Esophagus (tissue), 2 donors: ENCODE results near the gene NR4A3. TPM values are rescaled to one million over a fixed set of nuclear protein-coding genes. Genes with fewer than 3 reads are reported as not detected.
"Not testable (repeated sequence)": the region's sequence is repeated elsewhere in the genome, so short reads cannot be mapped to it uniquely, and the experiment has no call there.

Experiments used
- H3K27ac ChIP-seq, 2 donors: one replicate each; pipeline ENCODE4 v1.5.1; 2013; ENCODE audit warnings: low read depth in 2 of 2, mild to moderate bottlenecking in 2 of 2, inconsistent platforms in 1 of 2, low read length in 1 of 2, moderate library complexity in 1 of 2
- H3K27me3 ChIP-seq, 2 donors: one replicate each; pipeline ENCODE4 v1.6.1; 2013; ENCODE audit warnings: low read length in 2 of 2, control low read depth in 1 of 2, mild to moderate bottlenecking in 1 of 2; ENCODE audit not compliant: insufficient read depth in 2 of 2, control insufficient read depth in 1 of 2
- H3K36me3 ChIP-seq, 2 donors: one replicate each; pipeline ENCODE4 v1.6.1; 2013; ENCODE audit warnings: low read length in 1 of 2; ENCODE audit not compliant: control insufficient read depth in 2 of 2, insufficient read depth in 2 of 2
- H3K4me1 ChIP-seq, 2 donors: one replicate each; pipeline ENCODE4 v1.6.1; 2013; ENCODE audit warnings: low read length in 1 of 2; ENCODE audit not compliant: control insufficient read depth in 2 of 2, insufficient read depth in 2 of 2
- H3K4me3 ChIP-seq, 2 donors: one replicate each; pipeline ENCODE4 v1.5.1; 2013; ENCODE audit warnings: low read length in 2 of 2, mild to moderate bottlenecking in 2 of 2, low read depth in 1 of 2, moderate library complexity in 1 of 2
- H3K9me3 ChIP-seq, 2 donors: one replicate each; pipeline ENCODE4 v1.6.1; 2013; ENCODE audit warnings: mild to moderate bottlenecking in 2 of 2, low read depth in 1 of 2, low read length in 1 of 2, moderate library complexity in 1 of 2; ENCODE audit not compliant: control insufficient read depth in 2 of 2, insufficient read depth in 1 of 2
- WGBS, 2 donors: extraction: QIAGEN DNeasy Blood & Tissue Kit; methylation state at CpG; one replicate each; pipeline ENCODE4 v1.1.7; 2013; 5-methylcytosine and 5-hydroxymethylcytosine counted together
- polyA plus RNA-seq, 2 donors: library from polyadenylated mRNA; stranded (reverse); fragments of 200-250 nt; gene quantifications; one replicate each; pipeline ENCODE4 v1.2.3, GENCODE V29; 2013
- donor health status: healthy with polysubstance abuse.
- donor health status: Bipolar disorder and iron deficiency.

Gene NR4A3
- polyA plus RNA-seq = under 1 TPM; 0.29 to 0.33 TPM

DNA sequence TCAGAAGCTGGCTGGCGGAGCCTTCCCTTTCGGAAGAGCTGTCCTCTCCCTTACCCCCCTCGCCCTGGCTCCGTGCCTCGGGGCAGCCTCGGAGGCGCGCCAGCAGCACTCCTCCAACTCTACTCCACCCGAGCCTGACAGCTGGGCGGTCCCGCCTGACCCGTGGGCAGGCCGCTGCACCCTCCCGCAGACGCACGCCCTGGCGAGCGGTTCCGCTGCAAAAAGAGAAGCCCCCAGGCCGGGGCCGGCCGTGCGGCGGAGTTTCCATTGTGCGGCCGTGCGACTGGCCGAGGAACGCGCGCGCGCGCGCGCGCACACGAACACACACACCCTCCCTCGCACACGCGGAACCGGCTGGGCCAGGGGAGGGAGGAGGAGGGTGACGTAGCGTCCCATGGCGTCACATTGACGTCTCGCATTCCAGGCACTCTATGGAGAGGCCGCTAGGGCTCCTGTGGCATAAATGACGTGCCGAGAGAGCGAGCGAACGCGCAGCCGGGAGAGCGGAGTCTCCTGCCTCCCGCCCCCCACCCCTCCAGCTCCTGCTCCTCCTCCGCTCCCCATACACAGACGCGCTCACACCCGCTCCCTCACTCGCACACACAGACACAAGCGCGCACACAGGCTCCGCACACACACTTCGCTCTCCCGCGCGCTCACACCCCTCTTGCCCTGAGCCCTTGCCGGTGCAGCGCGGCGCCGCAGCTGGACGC is at the start of gene NR4A3:
NR4A3 (plus strand) TSS at position 490 of the 713 bp plus-strand sequence. CDS start 6,158 bp downstream, outside the sequence.
- no peaks in the 10 kb centered on the region for H3K9me3 ChIP-seq
- WGBS, 2 donors = 0 to 1% methylated on average over 58 to 75 of the region's 75 CpGs
- H3K27me3 ChIP-seq = peaks cover 0 to 13% of the 10 kb centered on the region in 2 donors
- H3K36me3 ChIP-seq = no peaks in the 10 kb centered on the region
- H3K4me1 ChIP-seq = peaks cover 0 to 10% of the 10 kb centered on the region in 2 donors
- H3K27ac ChIP-seq = peak within 1 kb of the TSS; percentile 96 to 98
- H3K4me3 ChIP-seq = peak within 1 kb of the TSS; percentile 65 to 83

DNA sequence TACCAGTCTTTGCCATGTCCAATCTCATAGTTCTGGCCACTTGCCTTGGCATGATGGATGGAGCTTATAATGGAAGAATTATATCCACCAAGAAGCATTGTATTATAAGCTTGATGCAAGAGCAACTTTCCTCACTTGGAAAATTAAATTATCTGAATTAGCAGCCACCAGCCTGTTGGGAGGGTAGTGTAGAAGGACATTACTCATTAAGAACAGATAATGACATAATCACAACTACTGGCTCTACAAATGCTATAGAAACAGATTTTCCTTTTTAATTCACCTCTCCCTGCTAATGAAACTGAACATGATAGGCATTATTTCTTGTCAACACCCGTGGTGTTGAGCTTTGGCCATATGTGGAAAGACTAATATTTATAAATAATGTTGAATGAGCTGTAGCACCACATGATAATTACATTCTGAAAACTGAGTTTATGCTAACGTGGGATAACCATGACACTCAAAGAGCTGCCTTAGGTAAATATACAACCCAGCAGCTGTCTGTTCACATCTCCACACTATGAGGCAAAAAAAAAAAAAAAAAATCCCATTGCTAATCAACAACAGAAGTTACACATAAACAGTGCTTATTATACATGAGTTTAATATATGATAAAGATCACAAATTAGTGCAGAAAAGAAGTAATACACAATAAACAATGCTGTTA is 48.1 kb upstream of the NR4A3 start:
- 46 to 51% methylated on average over 2 of the region's 2 CpGs for WGBS, 2 donors
- Histone ChIP-seq H3K27me3 (no peaks in the 10 kb centered on the region), H3K4me1 (no peaks in the 10 kb centered on the region), H3K9me3 (no peaks in the 10 kb centered on the region), H3K27ac (no peak overlapping the region), H3K36me3 (no peaks in the 10 kb centered on the region), H3K4me3 (no peak overlapping the region)

DNA sequence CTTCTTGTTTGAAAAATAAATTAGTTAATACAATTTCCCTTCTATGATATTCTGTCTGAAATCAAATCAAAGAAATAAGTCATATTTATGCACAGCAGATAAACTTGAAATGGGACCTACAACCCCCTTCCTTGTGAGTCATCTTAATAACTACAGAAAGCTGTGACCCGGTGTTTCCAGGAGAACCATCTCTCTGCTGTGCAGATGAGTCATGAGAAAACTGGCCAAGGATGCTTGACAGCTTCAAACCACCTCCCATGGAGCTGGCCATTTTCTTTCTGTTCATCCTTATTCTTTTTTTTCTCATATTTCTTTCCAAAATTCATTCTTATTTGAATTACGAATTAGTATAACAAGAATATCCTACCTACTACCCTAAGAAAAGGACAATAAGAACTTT is 43.4 kb upstream of the NR4A3 start:
- Histone ChIP-seq H3K4me3 (no peak overlapping the region), H3K27ac (no peak overlapping the region), H3K27me3 (no peaks in the 10 kb centered on the region), H3K36me3 (no peaks in the 10 kb centered on the region), H3K4me1 (no peaks in the 10 kb centered on the region), H3K9me3 (no peaks in the 10 kb centered on the region)
- WGBS, 2 donors = 52 to 61% methylated on average over 2 of the region's 2 CpGs

DNA sequence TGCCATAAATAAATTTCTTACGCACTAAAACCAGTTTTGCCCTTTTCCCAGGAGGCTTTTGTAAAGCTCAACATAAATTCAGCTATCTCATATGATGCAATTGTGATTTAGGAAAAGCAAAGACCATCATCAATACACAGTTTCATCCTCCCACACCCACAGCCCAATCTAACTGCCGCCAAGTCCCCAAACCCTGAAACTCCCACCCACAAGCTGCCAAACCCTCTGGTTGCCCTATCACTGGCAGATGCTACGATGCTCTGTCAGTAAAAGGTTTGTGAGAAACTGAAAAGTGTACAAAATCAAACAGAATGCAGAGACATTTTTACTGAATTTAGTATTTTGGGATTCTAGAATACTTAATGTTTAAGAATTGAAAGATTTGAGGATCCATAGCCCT is 42.8 kb upstream of the NR4A3 start:
- Histone ChIP-seq H3K27ac (no peak overlapping the region), H3K36me3 (no peaks in the 10 kb centered on the region), H3K4me1 (no peaks in the 10 kb centered on the region), H3K9me3 (no peaks in the 10 kb centered on the region), H3K4me3 (no peak overlapping the region), H3K27me3 (no peaks in the 10 kb centered on the region)
- WGBS, 2 donors = 86 to 88% methylated on average over 3 of the region's 3 CpGs

DNA sequence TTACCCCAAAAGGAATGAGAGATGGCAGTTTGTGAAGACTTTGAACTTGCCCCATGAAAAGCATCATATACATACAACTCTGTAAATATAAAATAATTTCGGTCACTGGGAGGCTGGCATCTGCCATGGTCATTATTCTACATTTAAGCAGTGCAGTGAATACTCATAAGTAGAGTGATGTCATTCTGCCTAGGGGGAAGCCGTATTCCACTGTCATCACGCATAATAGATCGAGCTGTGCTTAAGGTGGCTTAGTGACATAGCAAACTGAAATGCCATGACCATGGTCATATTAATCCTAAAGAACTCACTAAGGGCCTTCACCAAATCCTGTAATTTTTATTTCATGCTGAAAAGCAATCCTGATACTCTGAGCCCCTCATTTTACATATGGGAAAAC is 42.4 kb upstream of the NR4A3 start:
- H3K4me3 ChIP-seq = no peak overlapping the region
- 76 to 78% methylated on average over 4 of the region's 4 CpGs for WGBS, 2 donors
- H3K27me3 ChIP-seq = no peaks in the 10 kb centered on the region
- H3K9me3 ChIP-seq = no peaks in the 10 kb centered on the region
- no peaks in the 10 kb centered on the region for H3K36me3 ChIP-seq
- H3K27ac ChIP-seq = no peak overlapping the region
- no peaks in the 10 kb centered on the region for H3K4me1 ChIP-seq

DNA sequence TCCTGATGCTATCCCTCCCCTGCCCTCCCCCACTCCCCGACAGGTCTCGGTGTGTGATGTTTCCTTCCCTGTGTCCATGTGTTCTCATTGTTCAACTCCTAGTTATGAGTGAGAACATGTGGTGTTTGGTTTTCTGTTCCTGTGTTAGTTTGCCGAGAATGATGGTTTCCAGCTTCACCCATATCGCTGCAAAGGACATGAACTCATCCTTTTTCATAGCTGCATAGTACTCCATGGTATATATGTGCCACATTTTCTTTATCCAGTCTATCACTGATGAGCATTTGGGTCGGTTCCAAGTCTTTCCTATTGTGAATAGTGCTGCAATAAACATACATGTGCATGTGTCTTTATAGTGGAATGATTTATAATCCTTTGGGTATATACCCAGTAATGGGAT is 39.3 kb upstream of the NR4A3 start:
- not testable (repeated sequence) for H3K36me3 ChIP-seq, H3K27ac ChIP-seq, H3K9me3 ChIP-seq, H3K4me1 ChIP-seq, H3K27me3 ChIP-seq, H3K4me3 ChIP-seq
- WGBS, 2 donors = 89 to 92% methylated on average over 5 of the region's 5 CpGs

DNA sequence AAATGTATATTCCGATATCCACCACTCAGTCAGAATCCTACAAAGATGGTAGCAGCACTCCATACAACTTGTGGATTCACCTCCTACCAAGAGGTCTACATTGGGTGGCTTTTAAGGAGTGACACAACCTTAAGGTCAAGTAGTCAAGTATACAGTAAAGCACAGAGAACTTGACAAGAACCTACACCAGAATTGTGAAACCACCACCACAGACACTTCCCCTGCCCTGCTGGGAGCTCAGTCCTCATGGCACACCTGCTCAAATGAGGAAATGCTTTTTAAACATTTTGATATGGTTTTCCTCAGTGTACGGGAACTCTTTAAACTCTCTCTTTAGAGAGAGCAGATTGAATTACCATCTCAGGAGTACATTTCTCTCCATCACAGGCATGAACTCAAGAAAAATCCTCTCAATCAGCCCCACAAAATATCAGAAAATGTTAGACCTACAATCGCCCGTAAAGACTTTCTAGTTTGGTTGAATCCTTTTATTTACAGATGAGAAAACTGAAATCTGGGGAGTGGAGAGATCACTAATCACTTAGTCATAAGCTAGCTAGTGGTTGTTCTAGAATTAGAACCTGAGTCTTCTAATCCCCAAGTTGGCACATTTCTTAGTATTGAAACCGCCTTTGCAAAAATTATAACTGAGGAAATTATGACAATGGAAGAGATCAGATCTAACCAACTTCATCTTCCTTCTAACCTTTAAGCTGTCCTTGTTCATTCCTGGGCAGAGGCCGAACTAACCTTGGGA is 38.5 kb upstream of the NR4A3 start:
- Histone ChIP-seq H3K36me3 (no peaks in the 10 kb centered on the region), H3K4me1 (no peaks in the 10 kb centered on the region), H3K27me3 (no peaks in the 10 kb centered on the region), H3K9me3 (no peaks in the 10 kb centered on the region), H3K27ac (no peak overlapping the region), H3K4me3 (no peak overlapping the region)
- 81 to 88% methylated on average over 6 of the region's 6 CpGs for WGBS, 2 donors

DNA sequence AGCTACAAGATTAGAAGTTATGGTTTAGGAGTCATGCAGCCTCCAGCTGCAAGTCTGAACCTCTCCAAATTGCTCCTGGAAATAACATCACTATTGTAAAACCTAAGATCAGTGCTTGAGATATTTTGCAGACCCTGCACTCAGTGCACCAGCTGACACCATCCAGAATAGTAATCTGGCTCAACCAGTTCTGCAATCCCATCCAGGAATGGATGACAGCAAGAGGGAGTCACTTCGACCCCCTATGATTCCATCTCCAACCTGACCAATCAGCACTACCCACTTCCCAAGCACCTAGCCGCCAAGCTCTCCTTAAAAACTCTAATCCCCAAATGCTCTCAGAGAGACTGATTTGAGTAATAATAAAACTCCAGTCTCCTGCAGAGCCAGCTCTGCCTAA is 37.9 kb upstream of the NR4A3 start:
- Histone ChIP-seq H3K9me3 (no peaks in the 10 kb centered on the region), H3K27me3 (no peaks in the 10 kb centered on the region), H3K4me3 (no peak overlapping the region), H3K4me1 (no peaks in the 10 kb centered on the region), H3K36me3 (no peaks in the 10 kb centered on the region), H3K27ac (no peak overlapping the region)
- 43 to 50% methylated on average over 2 of the region's 2 CpGs for WGBS, 2 donors

DNA sequence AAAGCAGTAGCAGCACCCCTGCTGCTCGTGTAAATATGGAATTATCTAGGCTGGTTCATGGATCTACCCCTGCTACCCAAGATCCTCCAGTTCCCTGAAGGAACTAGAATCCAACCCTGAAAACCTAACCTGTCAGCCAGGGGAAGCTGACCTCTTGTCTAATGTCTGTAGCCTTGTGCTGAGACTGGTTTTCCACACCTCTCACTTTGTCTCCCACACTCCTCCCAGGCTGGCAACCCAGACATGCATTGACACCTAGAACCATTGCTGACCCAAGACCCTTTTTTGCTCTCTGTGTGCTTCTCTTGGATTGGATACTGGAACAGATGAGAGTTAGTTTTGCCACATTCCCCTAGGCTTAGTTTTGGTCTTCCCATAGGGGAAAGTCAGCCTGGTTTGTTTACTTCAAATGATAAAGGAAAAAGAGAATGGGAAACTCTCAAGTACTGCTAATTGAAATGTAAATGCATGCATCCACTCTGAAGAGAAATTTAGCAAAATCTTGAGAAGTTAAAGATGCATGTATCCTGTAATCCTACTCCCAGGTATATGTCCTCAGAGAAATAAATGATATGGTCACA is 36.6 kb upstream of the NR4A3 start:
- Histone ChIP-seq H3K27me3 (no peaks in the 10 kb centered on the region), H3K4me3 (no peak overlapping the region), H3K9me3 (no peaks in the 10 kb centered on the region), H3K36me3 (no peaks in the 10 kb centered on the region), H3K27ac (no peak overlapping the region), H3K4me1 (no peaks in the 10 kb centered on the region)
- 67% methylated on average over 1 of the region's 1 CpG for WGBS, 2 donors
